NB4 (cell line): ENCODE measurements around the gene FANK1.
A peak's percentile ranks its signal among the peaks of the same experiment; 100 is the strongest.
"Not testable (repeated sequence)": the region's sequence is repeated elsewhere in the genome, so short reads cannot be mapped to it uniquely, and the experiment has no call there.

Experiments
- DNase-seq: peaks from one replicate; pipeline ENCODE4 v3.0.0; 2010; ENCODE audit warnings: low read depth
- H3K4me3 ChIP-seq: one replicate; pipeline ENCODE4 v1.5.1; 2011; ENCODE audit warnings: mild to moderate bottlenecking, low read depth, low read length, moderate library complexity
- MAX ChIP-seq: IDR thresholded peaks from 2 replicates; pipeline ENCODE4 v1.6.1; 2011; ENCODE audit warnings: low read depth, low read length
- MYC ChIP-seq: IDR thresholded peaks from 2 replicates; pipeline ENCODE4 v1.6.1; 2011; ENCODE audit warnings: low read depth, low read length
- POLR2A ChIP-seq: IDR thresholded peaks from 2 replicates; pipeline ENCODE4 v1.6.1; 2011; ENCODE audit warnings: mild to moderate bottlenecking; ENCODE audit not compliant: insufficient read length; ENCODE audit errors: extremely low read depth
- TF ChIP-seq, protein P1 (sequence below): IDR thresholded peaks from one replicate; pipeline ENCODE4 v1.5.1; 2012; ENCODE audit warnings: low read depth, low read length

FANK1 gene

DNA sequence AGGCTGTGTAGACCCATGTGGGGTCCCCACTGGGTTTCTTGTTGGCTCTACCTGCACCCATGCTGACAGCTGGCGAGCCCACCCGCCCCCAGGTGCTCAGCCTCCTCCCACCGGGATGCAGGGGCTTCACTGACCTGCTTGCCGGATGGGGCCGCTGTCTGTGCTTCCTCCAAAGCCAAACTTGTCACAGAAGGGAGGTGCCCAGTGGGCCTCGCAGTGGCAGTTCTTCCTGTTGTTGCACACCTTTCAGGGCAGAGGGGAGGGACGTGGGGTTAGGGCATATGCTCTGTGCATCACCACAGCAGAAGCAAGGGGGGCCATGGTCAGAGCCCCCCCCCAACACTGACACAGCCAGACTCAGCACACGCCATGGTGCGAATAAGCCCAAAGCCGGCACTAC, 146.5 kb downstream of the FANK1 start:
- no peak overlapping the region for H3K4me3 ChIP-seq
- DNase-seq, result no peak
- TF ChIP-seq MYC, result no peak
- TF ChIP-seq MAX, result no peak
- TF ChIP-seq POLR2A, result no peak
- TF ChIP-seq, protein P1, sequence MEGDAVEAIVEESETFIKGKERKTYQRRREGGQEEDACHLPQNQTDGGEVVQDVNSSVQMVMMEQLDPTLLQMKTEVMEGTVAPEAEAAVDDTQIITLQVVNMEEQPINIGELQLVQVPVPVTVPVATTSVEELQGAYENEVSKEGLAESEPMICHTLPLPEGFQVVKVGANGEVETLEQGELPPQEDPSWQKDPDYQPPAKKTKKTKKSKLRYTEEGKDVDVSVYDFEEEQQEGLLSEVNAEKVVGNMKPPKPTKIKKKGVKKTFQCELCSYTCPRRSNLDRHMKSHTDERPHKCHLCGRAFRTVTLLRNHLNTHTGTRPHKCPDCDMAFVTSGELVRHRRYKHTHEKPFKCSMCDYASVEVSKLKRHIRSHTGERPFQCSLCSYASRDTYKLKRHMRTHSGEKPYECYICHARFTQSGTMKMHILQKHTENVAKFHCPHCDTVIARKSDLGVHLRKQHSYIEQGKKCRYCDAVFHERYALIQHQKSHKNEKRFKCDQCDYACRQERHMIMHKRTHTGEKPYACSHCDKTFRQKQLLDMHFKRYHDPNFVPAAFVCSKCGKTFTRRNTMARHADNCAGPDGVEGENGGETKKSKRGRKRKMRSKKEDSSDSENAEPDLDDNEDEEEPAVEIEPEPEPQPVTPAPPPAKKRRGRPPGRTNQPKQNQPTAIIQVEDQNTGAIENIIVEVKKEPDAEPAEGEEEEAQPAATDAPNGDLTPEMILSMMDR, result no peak

DNA sequence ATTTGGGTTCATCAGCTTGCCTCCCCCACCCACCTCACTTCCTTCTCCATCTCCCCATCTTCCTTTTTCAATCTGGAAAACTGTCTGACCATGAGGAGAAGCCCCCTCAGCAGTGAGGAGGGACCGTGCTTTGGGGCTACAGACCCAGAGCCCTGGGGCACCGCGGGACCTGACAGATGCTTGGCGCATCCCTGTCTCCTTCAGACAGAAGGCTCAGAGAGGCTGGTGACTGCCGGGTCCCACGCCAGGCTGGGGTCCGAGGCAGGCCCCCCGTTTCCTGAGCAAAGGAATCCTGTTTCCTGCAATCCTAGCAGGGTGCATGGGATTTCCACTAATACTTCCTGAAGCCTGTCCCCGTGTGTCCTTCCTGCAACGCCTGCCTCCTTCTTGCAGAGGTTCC, 147.0 kb downstream of the FANK1 start:
- TF ChIP-seq, protein P1, result no peak
- TF ChIP-seq MYC (no peak), MAX (no peak), POLR2A (no peak)
- H3K4me3 ChIP-seq, result no peak overlapping the region
- DNase-seq, result no peak

GRCh38 chr10:126045861-126046260, 149.5 kb downstream of the FANK1 start:
- H3K4me3 ChIP-seq, result no peak overlapping the region
- DNase-seq, result no peak
- TF ChIP-seq, protein P1, result no peak
- TF ChIP-seq POLR2A (no peak), MAX (no peak), MYC (no peak)

- no peak for DNase-seq
- TF ChIP-seq, protein P1, result no peak
- no peak for TF ChIP-seq POLR2A
- no peak for TF ChIP-seq MYC
- TF ChIP-seq MAX, result no peak
- no peak overlapping the region for H3K4me3 ChIP-seq
These were observed 150.5 kb downstream of the FANK1 start for GRCh38 chr10:126046831-126047230.

DNA sequence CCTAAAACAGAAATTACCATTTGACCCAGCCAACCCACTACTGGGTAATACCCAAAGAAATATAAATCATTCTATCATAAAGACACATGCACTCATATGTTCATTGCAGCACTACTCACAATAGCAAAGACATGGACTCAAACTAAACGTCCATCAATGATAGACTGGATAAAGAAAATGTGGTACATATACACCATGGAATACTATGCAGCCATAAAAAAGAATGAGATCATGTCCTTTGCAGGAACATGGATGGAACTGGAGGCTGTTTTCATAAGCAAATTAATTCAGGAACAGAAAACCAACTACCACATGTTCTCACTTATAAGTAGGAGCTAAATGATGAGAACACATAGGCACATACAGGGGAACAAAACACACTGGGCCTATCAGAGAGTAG, 151.4 kb downstream of the FANK1 start:
- H3K4me3 ChIP-seq, DNase-seq: not testable (repeated sequence)

GRCh38 chr10:126049759-126050700, 153.7 kb downstream of the FANK1 start:
- DNase-seq, result peak; percentile 15
- no peak for TF ChIP-seq MYC
- TF ChIP-seq POLR2A, result no peak
- TF ChIP-seq MAX, result no peak
- TF ChIP-seq, protein P1, result no peak
- H3K4me3 ChIP-seq, result no peak overlapping the region
